Ishikawa (cell line): ENCODE measurements around the gene OXLD1.
A peak's percentile ranks its signal among the peaks of the same experiment; 100 is the strongest.

Experiments used
- CEBPB ChIP-seq: IDR thresholded peaks from 2 replicates; pipeline ENCODE4 v1.6.1; 2012
- CREB1 ChIP-seq: IDR thresholded peaks from 2 replicates; pipeline ENCODE4 v1.6.1; 2012; ENCODE audit warnings: low read depth
- EGR1 ChIP-seq: IDR thresholded peaks from 2 replicates; pipeline ENCODE4 v1.6.1; 2012
- EP300 ChIP-seq: IDR thresholded peaks from 2 replicates; pipeline ENCODE4 v1.6.1; 2012; ENCODE audit warnings: borderline replicate concordance
- MAX ChIP-seq: IDR thresholded peaks from 2 replicates; pipeline ENCODE4 v1.6.1; 2012
- NFIC ChIP-seq: IDR thresholded peaks from 2 replicates; pipeline ENCODE4 v1.6.1; 2012
- REST ChIP-seq: IDR thresholded peaks from 2 replicates; pipeline ENCODE4 v1.6.1; 2012; ENCODE audit warnings: low read depth, mild to moderate bottlenecking
- TAF1 ChIP-seq: IDR thresholded peaks from 2 replicates; pipeline ENCODE4 v1.6.1; 2012; ENCODE audit warnings: low read depth, mild to moderate bottlenecking
- YY1 ChIP-seq: IDR thresholded peaks from 2 replicates; pipeline ENCODE4 v1.6.1; 2012; ENCODE audit warnings: low read depth
- TF ChIP-seq, protein P1 (sequence below): IDR thresholded peaks from 2 replicates; pipeline ENCODE4 v1.6.1; 2012

GRCh38 chr17:81665205-81666091 is 957 bp downstream of the OXLD1 start:
- TF ChIP-seq REST (no peak), EGR1 (no peak), CREB1 (no peak), MAX (peak; percentile 96), NFIC (no peak), EP300 (no peak), TAF1 (peak; percentile 18; the same call in 1 of the 2 replicates), CEBPB (no peak), YY1 (peak; percentile 85)
- TF ChIP-seq, protein P1, sequence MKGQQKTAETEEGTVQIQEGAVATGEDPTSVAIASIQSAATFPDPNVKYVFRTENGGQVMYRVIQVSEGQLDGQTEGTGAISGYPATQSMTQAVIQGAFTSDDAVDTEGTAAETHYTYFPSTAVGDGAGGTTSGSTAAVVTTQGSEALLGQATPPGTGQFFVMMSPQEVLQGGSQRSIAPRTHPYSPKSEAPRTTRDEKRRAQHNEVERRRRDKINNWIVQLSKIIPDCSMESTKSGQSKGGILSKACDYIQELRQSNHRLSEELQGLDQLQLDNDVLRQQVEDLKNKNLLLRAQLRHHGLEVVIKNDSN: no peak
